BJ (cell line): ENCODE data around the gene KDSR. TPM values are rescaled to one million over a fixed set of nuclear protein-coding genes. Genes with fewer than 3 reads are reported as not detected.

Experiments
- CTCF ChIA-PET: fragments of 350-600 bp; formaldehyde crosslinking; extraction: SDS; loops from one replicate; lab custom pipeline; 2021; ENCODE audit warnings: antibody characterized with exemption, inconsistent platforms; lab: Yijun Ruan, JAX
- POLR2A ChIA-PET: fragments of 300-600 bp; sonication (Branson Sonifier 250); formaldehyde crosslinking; extraction: SDS; loops from one replicate; lab custom pipeline; 2021; ENCODE audit warnings: antibody characterized with exemption; lab: Charles Lee
- DNase-seq: peaks from one replicate; pipeline ENCODE4 v3.0.0-alpha.2; 2011; ENCODE audit warnings: low read depth
- H3K27me3 ChIP-seq: 2 replicates; pipeline ENCODE4 v1.6.0; 2011; ENCODE audit warnings: low read length; ENCODE audit not compliant: control insufficient read depth, insufficient read depth
- H3K36me3 ChIP-seq: 2 replicates; pipeline ENCODE4 v1.5.1; 2011; ENCODE audit warnings: low read length; ENCODE audit not compliant: control insufficient read depth, insufficient read depth
- H3K4me3 ChIP-seq: 2 replicates; pipeline ENCODE4 v1.5.1; 2011; ENCODE audit warnings: low read depth, mild to moderate bottlenecking, control low read depth, low read length
- CTCF ChIP-seq: IDR thresholded peaks from 2 replicates; pipeline ENCODE4 v1.5.1; 2011; ENCODE audit warnings: low read depth, mild to moderate bottlenecking, control low read depth, inconsistent platforms, low read length, moderate library complexity; ENCODE audit not compliant: insufficient read depth
- polyA plus RNA-seq: library from polyadenylated mRNA; depleted of rRNA; stranded (reverse); fragments of >200 nt; gene quantifications from 2 replicates; pipeline ENCODE4 v1.2.3, GENCODE V29; 2011

KDSR gene
- polyA plus RNA-seq, 1 experiment: 29.1 TPM

- no peak for TF ChIP-seq CTCF
- ChIA-PET CTCF (interaction anchor here (1.4 kb wide), 1 partner anchor 9 kb away, joined by 6 read pairs; no protein-coding TSS in a partner anchor), POLR2A (no interaction called here)
- Histone ChIP-seq H3K27me3 (no peaks in the 10 kb centered on the region), H3K36me3 (peaks cover 13% of the 10 kb centered on the region), H3K4me3 (no peak overlapping the region)
- no peak for DNase-seq
Measured at GRCh38 chr18:63344918-63345317, 22.1 kb downstream of the KDSR start.

DNA sequence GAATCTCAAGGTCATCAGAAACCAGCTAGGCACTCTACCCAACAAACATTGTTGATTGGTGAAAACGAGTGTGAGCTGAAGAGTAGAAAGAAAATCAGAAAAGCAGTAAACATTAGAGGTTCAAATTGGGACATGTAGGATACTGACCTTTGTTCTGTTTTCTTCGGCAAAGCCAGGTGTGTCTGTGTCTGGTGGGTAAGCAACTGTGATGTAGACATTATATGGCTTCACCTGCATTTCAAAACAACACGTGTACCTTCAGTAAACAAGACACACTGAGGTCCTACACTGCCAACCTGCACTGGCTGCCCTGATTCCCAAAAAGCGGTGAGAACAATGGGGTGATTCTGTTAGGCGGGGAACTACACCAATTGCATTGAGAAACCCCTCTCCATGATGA is 22.7 kb downstream of the KDSR start:
- H3K4me3 ChIP-seq: no peak overlapping the region
- H3K27me3 ChIP-seq: no peaks in the 10 kb centered on the region
- POLR2A ChIA-PET: no interaction called here
- CTCF ChIA-PET: interaction anchor here (0.6 to 1.5 kb wide), 2 partner anchors 34 to 94 kb away, joined by 3 read pairs; no protein-coding TSS in a partner anchor
- peaks cover 11% of the 10 kb centered on the region for H3K36me3 ChIP-seq
- no peak for TF ChIP-seq CTCF
- DNase-seq: no peak

- no peak overlapping the region for H3K4me3 ChIP-seq
- ChIA-PET CTCF (interaction anchor here (1.0 to 3.1 kb wide), 6 partner anchors 9 to 102 kb away, joined by 3 to 7 read pairs (median 4); no protein-coding TSS in a partner anchor), POLR2A (no interaction called here)
- no peak for DNase-seq
- H3K36me3 ChIP-seq: peaks cover 11% of the 10 kb centered on the region
- TF ChIP-seq CTCF: peak; percentile 54
- no peaks in the 10 kb centered on the region for H3K27me3 ChIP-seq
Measured at GRCh38 chr18:63342206-63342605, 24.8 kb downstream of the KDSR start.

DNA sequence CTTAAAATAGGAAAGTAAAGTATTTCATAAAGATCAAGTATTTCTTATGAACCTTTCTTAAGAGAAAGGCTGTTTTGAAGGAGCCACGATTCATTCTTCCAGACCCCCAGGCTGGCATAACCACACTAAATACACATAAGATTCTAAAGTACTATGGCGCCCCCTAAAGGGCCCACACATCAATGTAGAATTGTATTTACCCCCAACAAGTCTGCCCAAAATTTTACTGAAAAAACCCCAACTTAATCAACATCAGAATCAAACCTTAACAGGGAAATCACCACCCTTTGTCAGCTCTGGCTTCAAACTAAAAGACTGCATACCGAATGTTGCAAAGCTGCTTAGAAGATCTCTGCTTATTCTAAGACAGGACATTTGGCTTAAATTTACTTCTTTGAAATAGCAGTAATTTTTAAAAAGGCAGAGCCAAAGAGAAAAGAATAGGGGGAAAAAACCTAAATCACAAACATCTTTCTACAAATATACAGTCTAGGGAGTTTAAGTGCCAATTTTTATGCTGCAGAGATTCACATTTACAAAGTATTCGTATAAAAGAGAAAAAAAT is 27.0 kb downstream of the KDSR start:
- no peak overlapping the region for H3K4me3 ChIP-seq
- CTCF ChIA-PET: interaction anchor here (0.8 to 3.1 kb wide), 15 partner anchors 9 to 538 kb away, joined by 3 to 16 read pairs (median 4); no protein-coding TSS in a partner anchor
- H3K36me3 ChIP-seq: peaks cover 11% of the 10 kb centered on the region
- no peak for DNase-seq
- peak; percentile 60 for TF ChIP-seq CTCF
- no peaks in the 10 kb centered on the region for H3K27me3 ChIP-seq
- POLR2A ChIA-PET: no interaction called here

DNA sequence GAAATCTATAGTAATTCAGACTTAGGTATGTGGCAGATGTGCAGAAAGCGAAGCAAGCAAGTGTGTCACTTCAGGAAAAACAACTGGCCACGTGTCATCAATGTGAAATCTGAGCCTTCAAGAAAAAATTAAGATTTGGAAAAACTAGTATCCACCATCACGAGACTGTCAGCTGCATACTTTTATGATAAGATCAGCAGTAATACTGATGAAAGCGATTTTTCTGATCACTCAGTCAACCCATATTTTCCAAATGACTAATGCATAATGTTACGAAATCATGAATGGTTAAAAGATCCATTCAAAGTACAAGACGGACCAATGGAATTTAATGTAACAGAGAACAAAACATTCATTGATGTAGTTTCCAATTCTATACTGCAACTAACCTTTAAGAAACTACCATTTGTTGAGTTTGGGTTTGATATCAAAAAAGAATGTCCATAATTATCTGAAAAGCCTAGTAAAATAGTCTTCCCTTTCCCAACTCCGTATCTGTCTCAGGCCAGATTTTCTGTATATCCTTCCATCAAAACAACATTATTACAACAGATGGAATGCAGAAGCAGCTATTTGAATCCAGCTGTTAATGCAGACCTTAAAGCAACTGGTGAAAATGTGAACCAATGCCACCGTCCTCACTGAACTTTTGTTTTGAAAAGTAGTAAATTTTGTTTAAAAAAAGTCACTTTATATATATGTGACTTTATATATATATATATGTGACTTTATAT is 30.5 kb downstream of the KDSR start:
- peak; percentile 88 for DNase-seq
- no peak overlapping the region for H3K4me3 ChIP-seq
- TF ChIP-seq CTCF: no peak
- no peaks in the 10 kb centered on the region for H3K27me3 ChIP-seq
- CTCF ChIA-PET: interaction anchor here (0.6 to 2.2 kb wide), 8 partner anchors 9 to 751 kb away, joined by 3 to 9 read pairs (median 4); no protein-coding TSS in a partner anchor
- H3K36me3 ChIP-seq: peaks cover 6% of the 10 kb centered on the region
- POLR2A ChIA-PET: no interaction called here
